Heart left ventricle (tissue), 13 donors: ENCODE results near the gene C12orf42.

ENCODE experiments used
- POLR2A ChIP-seq, 2 donors: fragments of 450-650 bp; IDR thresholded peaks; one replicate each; pipeline ENCODE4 v1.6.1; 2017; ENCODE audit warnings: antibody characterized with exemption in 2 of 2, mild to moderate bottlenecking in 2 of 2, moderate library complexity in 2 of 2
- TF ChIP-seq, protein P1 (sequence below), 12 donors: fragments of 200-600 bp; sonication (generic) in 4 of 12; IDR thresholded peaks; one replicate each; pipeline versions ENCODE4 v1.5.0 to v1.8.0; 2018 to 2022; ENCODE audit warnings: antibody characterized with exemption in 12 of 12, mild to moderate bottlenecking in 5 of 12
- donor health status: ischemic (EF 13 %, LVEDD 7.1; RV severe dilation, severe dysfunction).
- donor health status: DM: no; HTN: yes; CAD: no.
- donor health status: DM: no; HTN: no; CAD: no.
- donor health status: ischemic (EF 25% LVEDD 6.9; RV normal size, moderate dysfunction).
- donor health status: ischemic (EF 25% LVEDD 5.7; RV mildly dilated, moderate dysfunction).
- donor health status: ischemic (EF 35%, LVEDD 5.7; RV mildly dilated, moderate dysfunction).
- donor health status: nonischemic (EF 11% LVEDD 7.7; RV severe dilation, severe dysfunction).
- donor health status: DM: yes; HTN: yes; CAD: no.
- donor health status: PGD.
- donor health status: ischemic (EF 29% LVEDD 5.4; RV normal size, mild dysfunction).
- donor health status: nonischemic (EF 23%, LVEDD 6.1; RV moderate dilation, normal function).

DNA sequence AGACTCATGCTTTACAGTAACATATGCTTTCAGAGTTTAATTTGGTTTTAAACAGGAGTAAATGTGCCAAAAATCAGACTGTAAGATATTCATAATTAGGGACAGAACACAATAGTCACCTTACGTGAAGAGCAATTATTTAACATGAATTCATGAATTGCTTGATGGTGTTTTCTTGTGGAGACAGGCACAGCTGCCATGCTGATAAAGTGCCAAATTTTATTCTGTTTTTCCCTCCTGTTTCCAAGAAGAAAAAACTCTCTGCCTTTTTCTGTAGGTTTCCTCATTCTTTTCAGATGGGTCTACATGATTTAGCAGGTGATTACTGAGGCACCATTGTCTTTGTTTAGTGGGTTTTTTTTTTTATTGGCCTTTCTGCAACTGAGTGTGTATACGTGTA is 80.1 kb downstream of the C12orf42 start:
- TF ChIP-seq, protein P1, sequence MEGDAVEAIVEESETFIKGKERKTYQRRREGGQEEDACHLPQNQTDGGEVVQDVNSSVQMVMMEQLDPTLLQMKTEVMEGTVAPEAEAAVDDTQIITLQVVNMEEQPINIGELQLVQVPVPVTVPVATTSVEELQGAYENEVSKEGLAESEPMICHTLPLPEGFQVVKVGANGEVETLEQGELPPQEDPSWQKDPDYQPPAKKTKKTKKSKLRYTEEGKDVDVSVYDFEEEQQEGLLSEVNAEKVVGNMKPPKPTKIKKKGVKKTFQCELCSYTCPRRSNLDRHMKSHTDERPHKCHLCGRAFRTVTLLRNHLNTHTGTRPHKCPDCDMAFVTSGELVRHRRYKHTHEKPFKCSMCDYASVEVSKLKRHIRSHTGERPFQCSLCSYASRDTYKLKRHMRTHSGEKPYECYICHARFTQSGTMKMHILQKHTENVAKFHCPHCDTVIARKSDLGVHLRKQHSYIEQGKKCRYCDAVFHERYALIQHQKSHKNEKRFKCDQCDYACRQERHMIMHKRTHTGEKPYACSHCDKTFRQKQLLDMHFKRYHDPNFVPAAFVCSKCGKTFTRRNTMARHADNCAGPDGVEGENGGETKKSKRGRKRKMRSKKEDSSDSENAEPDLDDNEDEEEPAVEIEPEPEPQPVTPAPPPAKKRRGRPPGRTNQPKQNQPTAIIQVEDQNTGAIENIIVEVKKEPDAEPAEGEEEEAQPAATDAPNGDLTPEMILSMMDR (IDR thresholded peaks at IDR 0.05) = no peak
- TF ChIP-seq POLR2A (IDR thresholded peaks at IDR 0.05) = no peak
